PC-3 (cell line): ENCODE data around the gene LTC4S.

Source experiments
- EZH2 ChIP-seq: fragments of 300-600 bp; sonication (generic); IDR thresholded peaks from one replicate; pipeline ENCODE4 v1.6.1; 2017; ENCODE audit warnings: antibody characterized with exemption, mild to moderate bottlenecking, low read length; ENCODE audit not compliant: unreplicated experiment
- EZH2phosphoT487 ChIP-seq: fragments of 300-600 bp; sonication (generic); IDR thresholded peaks from 2 replicates; pipeline ENCODE4 v1.6.1; 2018; ENCODE audit warnings: mild to moderate bottlenecking, antibody characterized with exemption, low read length, borderline replicate concordance
- TF ChIP-seq, protein P1 (sequence below): fragments of 300-600 bp; sonication (generic); conservative IDR thresholded peaks from 2 replicates; pipeline ENCODE4 v1.5.1; 2017; ENCODE audit warnings: antibody characterized with exemption, low read depth, mild to moderate bottlenecking, low read length

DNA sequence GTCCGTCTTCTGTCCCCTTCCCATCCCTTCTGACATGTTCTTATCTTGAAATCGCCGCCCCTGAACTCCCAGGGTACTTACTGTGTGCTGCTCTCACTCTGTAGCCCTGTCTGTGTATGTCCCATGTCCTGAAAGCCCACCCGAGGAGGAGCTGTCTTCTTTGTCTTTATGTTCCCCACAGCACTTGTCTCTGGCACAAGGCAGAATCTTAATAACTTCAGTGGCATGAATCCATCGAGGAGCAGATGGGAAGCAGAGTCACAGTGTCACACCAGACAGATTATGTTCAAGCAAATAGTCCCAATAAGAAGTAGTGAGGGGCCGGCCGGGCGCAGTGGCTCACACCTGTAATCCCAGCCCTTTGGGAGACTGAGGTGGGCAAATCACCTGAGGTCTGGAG lies 29.7 kb upstream of the LTC4S start:
- TF ChIP-seq, protein P1, sequence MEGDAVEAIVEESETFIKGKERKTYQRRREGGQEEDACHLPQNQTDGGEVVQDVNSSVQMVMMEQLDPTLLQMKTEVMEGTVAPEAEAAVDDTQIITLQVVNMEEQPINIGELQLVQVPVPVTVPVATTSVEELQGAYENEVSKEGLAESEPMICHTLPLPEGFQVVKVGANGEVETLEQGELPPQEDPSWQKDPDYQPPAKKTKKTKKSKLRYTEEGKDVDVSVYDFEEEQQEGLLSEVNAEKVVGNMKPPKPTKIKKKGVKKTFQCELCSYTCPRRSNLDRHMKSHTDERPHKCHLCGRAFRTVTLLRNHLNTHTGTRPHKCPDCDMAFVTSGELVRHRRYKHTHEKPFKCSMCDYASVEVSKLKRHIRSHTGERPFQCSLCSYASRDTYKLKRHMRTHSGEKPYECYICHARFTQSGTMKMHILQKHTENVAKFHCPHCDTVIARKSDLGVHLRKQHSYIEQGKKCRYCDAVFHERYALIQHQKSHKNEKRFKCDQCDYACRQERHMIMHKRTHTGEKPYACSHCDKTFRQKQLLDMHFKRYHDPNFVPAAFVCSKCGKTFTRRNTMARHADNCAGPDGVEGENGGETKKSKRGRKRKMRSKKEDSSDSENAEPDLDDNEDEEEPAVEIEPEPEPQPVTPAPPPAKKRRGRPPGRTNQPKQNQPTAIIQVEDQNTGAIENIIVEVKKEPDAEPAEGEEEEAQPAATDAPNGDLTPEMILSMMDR, result no peak
- no peak for TF ChIP-seq EZH2
- no peak for TF ChIP-seq EZH2phosphoT487
